NOMO-1 (cell line): ENCODE data around the gene LRRC26.

ENCODE experiments used
- DNase-seq, 2 experiments: peaks; one replicate each; lab custom pipeline; 2025; ENCODE audit not compliant: unreplicated experiment in 2 of 2; lab: John Stamatoyannopoulos, UW

LRRC26 gene

GRCh38 chr9:137199411-137200121, 29.7 kb upstream of the LRRC26 start:
- DNase-seq, result no peak

GRCh38 chr9:137198902-137199283, 29.0 kb upstream of the LRRC26 start:
- DNase-seq, result no peak

- no peak for DNase-seq
Observed at GRCh38 chr9:137198051-137198901, 28.4 kb upstream of the LRRC26 start.

GRCh38 chr9:137195525-137196220, 25.8 kb upstream of the LRRC26 start:
- DNase-seq, result no peak

GRCh38 chr9:137194909-137195308, 25.1 kb upstream of the LRRC26 start:
- DNase-seq, result no peak

GRCh38 chr9:137194388-137194787, 24.5 kb upstream of the LRRC26 start:
- DNase-seq, result no peak

GRCh38 chr9:137193771-137194170, 23.9 kb upstream of the LRRC26 start:
- DNase-seq, result no peak

GRCh38 chr9:137192859-137193258, 23.0 kb upstream of the LRRC26 start:
- DNase-seq, result no peak

GRCh38 chr9:137192448-137192780, 22.6 kb upstream of the LRRC26 start:
- DNase-seq, result no peak

- no peak for DNase-seq
Observed at GRCh38 chr9:137191691-137192447, 22.0 kb upstream of the LRRC26 start.

- DNase-seq, result no peak
Observed at GRCh38 chr9:137191245-137191644, 21.4 kb upstream of the LRRC26 start.

- no peak for DNase-seq
Observed at GRCh38 chr9:137190315-137190856, 20.5 kb upstream of the LRRC26 start.

GRCh38 chr9:137189297-137190295, 19.7 kb upstream of the LRRC26 start:
- no peak for DNase-seq

- peak; percentile 93 to 96 for DNase-seq
Observed at GRCh38 chr9:137188490-137189296, 18.8 kb upstream of the LRRC26 start, which contains the start of the genes ANAPC2 and SSNA1. Gene ANAPC2 (minus strand): TSS chr9:137188560. CDS start chr9:137188532, 28 bp downstream. Gene SSNA1 (plus strand): TSS chr9:137188676. CDS start chr9:137188727, 51 bp downstream.

GRCh38 chr9:137188086-137188489, 18.2 kb upstream of the LRRC26 start:
- DNase-seq, result no peak

GRCh38 chr9:137187386-137187785, 17.5 kb upstream of the LRRC26 start:
- no peak for DNase-seq

GRCh38 chr9:137186385-137186784, 16.5 kb upstream of the LRRC26 start:
- DNase-seq, result no peak

- no peak for DNase-seq
Observed at GRCh38 chr9:137185921-137186320, 16.1 kb upstream of the LRRC26 start.
